H9 (cell line): ENCODE measurements around the gene CHRNA4. TPM values are rescaled to one million over a fixed set of nuclear protein-coding genes. Genes with fewer than 3 reads are reported as not detected.

Source experiments
- DNase-seq: peaks from one replicate; pipeline ENCODE4 v3.0.0-alpha.2; 2017
- H2AFZ ChIP-seq: one replicate; pipeline ENCODE4 v1.6.1; 2013; ENCODE audit warnings: mild to moderate bottlenecking, low read length, control low read depth, moderate library complexity
- H2AK5ac ChIP-seq: 2 replicates; pipeline ENCODE4 v1.6.1; 2013; ENCODE audit warnings: low read length, control low read depth, mixed read lengths; ENCODE audit not compliant: insufficient read length
- H2BK120ac ChIP-seq: one replicate; pipeline ENCODE4 v1.6.1; 2013; ENCODE audit warnings: low read depth, mild to moderate bottlenecking, low read length, control low read depth, inconsistent platforms; ENCODE audit not compliant: poor library complexity, severe bottlenecking
- H2BK12ac ChIP-seq: 2 replicates; pipeline ENCODE4 v1.6.1; 2013; ENCODE audit warnings: low read length, control low read depth, mixed read lengths, low read depth; ENCODE audit not compliant: insufficient read length
- H2BK15ac ChIP-seq: 2 replicates; pipeline ENCODE4 v1.6.1; 2013; ENCODE audit warnings: low read depth, low read length, control low read depth
- H2BK20ac ChIP-seq: one replicate; pipeline ENCODE4 v1.6.1; 2013; ENCODE audit warnings: low read depth, mild to moderate bottlenecking, low read length, control low read depth, inconsistent platforms; ENCODE audit not compliant: poor library complexity, severe bottlenecking
- H2BK5ac ChIP-seq: 2 replicates; pipeline ENCODE4 v1.6.1; 2013; ENCODE audit warnings: low read length, control low read depth, mixed read lengths; ENCODE audit not compliant: insufficient read length
- H3K14ac ChIP-seq: 2 replicates; pipeline ENCODE4 v1.6.1; 2013; ENCODE audit warnings: low read length, control low read depth; ENCODE audit not compliant: insufficient read depth
- H3K18ac ChIP-seq: 2 replicates; pipeline ENCODE4 v1.6.1; 2013; ENCODE audit warnings: low read depth, mild to moderate bottlenecking, mixed read lengths, low read length, control low read depth; ENCODE audit not compliant: insufficient read length
- H3K23ac ChIP-seq: 2 replicates; pipeline ENCODE4 v1.6.1; 2013; ENCODE audit warnings: low read length, control low read depth, mixed read lengths, low read depth; ENCODE audit not compliant: insufficient read length
- H3K23me2 ChIP-seq: 2 replicates; pipeline ENCODE4 v1.6.1; 2013; ENCODE audit warnings: low read depth, mild to moderate bottlenecking, mixed read lengths, low read length, control low read depth; ENCODE audit not compliant: insufficient read length, poor library complexity, severe bottlenecking
- H3K27ac ChIP-seq: 2 replicates; pipeline ENCODE4 v1.5.1; 2013; ENCODE audit warnings: low read length, control low read depth, mixed read lengths, low read depth; ENCODE audit not compliant: insufficient read length
- H3K27me3 ChIP-seq: 2 replicates; pipeline ENCODE4 v1.6.1; 2013; ENCODE audit warnings: low read length, control low read depth, inconsistent platforms; ENCODE audit not compliant: insufficient read depth
- H3K4ac ChIP-seq: 2 replicates; pipeline ENCODE4 v1.6.1; 2013; ENCODE audit warnings: low read depth, mild to moderate bottlenecking, control low read depth, inconsistent platforms, low read length, moderate library complexity
- H3K4me1 ChIP-seq: 2 replicates; pipeline ENCODE4 v1.6.1; 2013; ENCODE audit warnings: low read length, control low read depth, inconsistent platforms; ENCODE audit not compliant: insufficient read depth
- H3K4me2 ChIP-seq: 2 replicates; pipeline ENCODE4 v1.6.1; 2013; ENCODE audit warnings: low read length, control low read depth, mixed read lengths; ENCODE audit not compliant: insufficient read length, insufficient read depth
- H3K56ac ChIP-seq: 2 replicates; pipeline ENCODE4 v1.6.1; 2013; ENCODE audit warnings: low read depth, mild to moderate bottlenecking, mixed read lengths, low read length, control low read depth; ENCODE audit not compliant: insufficient read length
- H3K79me1 ChIP-seq: 2 replicates; pipeline ENCODE4 v1.6.1; 2013; ENCODE audit warnings: low read depth, mild to moderate bottlenecking, moderate library complexity, low read length, control low read depth, inconsistent platforms; ENCODE audit not compliant: insufficient read depth, poor library complexity, severe bottlenecking
- H3K79me2 ChIP-seq: 2 replicates; pipeline ENCODE4 v1.6.1; 2013; ENCODE audit warnings: low read length, control low read depth, inconsistent platforms; ENCODE audit not compliant: insufficient read depth
- H3K9ac ChIP-seq: 2 replicates; pipeline ENCODE4 v1.6.1; 2013; ENCODE audit warnings: low read length, control low read depth, mixed read lengths; ENCODE audit not compliant: insufficient read length; ENCODE audit errors: extremely low read depth
- H3K9me3 ChIP-seq: one replicate; pipeline ENCODE4 v1.6.1; 2013; ENCODE audit warnings: low read depth, low read length, inconsistent platforms; ENCODE audit not compliant: control insufficient read depth
- H3T11ph ChIP-seq: one replicate; pipeline ENCODE4 v1.6.1; 2013; ENCODE audit warnings: mild to moderate bottlenecking, low read length, control low read depth, inconsistent platforms
- H4K20me1 ChIP-seq: one replicate; pipeline ENCODE4 v1.6.1; 2013; ENCODE audit not compliant: control insufficient read depth, insufficient read length, insufficient read depth
- H4K5ac ChIP-seq: 2 replicates; pipeline ENCODE4 v1.6.1; 2013; ENCODE audit warnings: low read depth, mild to moderate bottlenecking, mixed read lengths, low read length, control low read depth; ENCODE audit not compliant: insufficient read length
- H4K8ac ChIP-seq: replicated peaks from 2 replicates; pipeline ENCODE4 v1.6.1; 2013; ENCODE audit warnings: low read length, control low read depth, mixed read lengths, low read depth; ENCODE audit not compliant: insufficient read length
- H4K91ac ChIP-seq: 2 replicates; pipeline ENCODE4 v1.6.1; 2013; ENCODE audit warnings: low read depth, mild to moderate bottlenecking, moderate library complexity, mixed read lengths, low read length, control low read depth; ENCODE audit not compliant: insufficient read length
- H3K27ac Mint-ChIP-seq, 3 experiments: 2 replicates in 2 of 3; 3 replicates in 1 of 3; pipeline ENCODE4 v1.8.0; 2020 to 2021; ENCODE audit warnings: mixed read lengths in 3 of 3, mild to moderate bottlenecking in 1 of 3, moderate library complexity in 1 of 3
- H3K27me3 Mint-ChIP-seq: 2 replicates; pipeline ENCODE4 v1.8.0; 2021; ENCODE audit warnings: low read depth, mild to moderate bottlenecking, moderate library complexity, mixed read lengths
- H3K36me3 Mint-ChIP-seq, 3 experiments: 2 replicates in 2 of 3; 3 replicates in 1 of 3; pipeline ENCODE4 v1.8.0; 2020 to 2021; ENCODE audit warnings: low read depth in 3 of 3, mixed read lengths in 3 of 3; ENCODE audit not compliant: insufficient read depth in 1 of 3
- H3K4me1 Mint-ChIP-seq, 2 experiments: 2 replicates each; pipeline ENCODE4 v1.8.0; 2020; ENCODE audit warnings: mixed read lengths in 2 of 2
- H3K4me3 Mint-ChIP-seq, 2 experiments: 2 replicates in 1 of 2; 3 replicates in 1 of 2; pipeline ENCODE4 v1.8.0; 2020 to 2021; ENCODE audit warnings: mild to moderate bottlenecking in 2 of 2, mixed read lengths in 2 of 2, moderate library complexity in 1 of 2
- H3K9me3 Mint-ChIP-seq, 2 experiments: 2 replicates in 1 of 2; 3 replicates in 1 of 2; pipeline ENCODE4 v1.8.0; 2020; ENCODE audit warnings: mild to moderate bottlenecking in 2 of 2, mixed read lengths in 2 of 2, moderate library complexity in 1 of 2
- CTCF ChIP-seq: fragments of 200-600 bp; sonication (generic); conservative IDR thresholded peaks from 3 replicates; pipeline ENCODE4 v1.8.0; 2021; ENCODE audit warnings: antibody characterized with exemption, mild to moderate bottlenecking
- WGBS: extraction: QIAGEN DNeasy Blood & Tissue Kit; methylation state at CpG from one replicate; pipeline ENCODE4 v1.1.7; 2013; ENCODE audit warnings: missing lambda C conversion rate, low lambda C conversion rate, mixed read lengths; ENCODE audit not compliant: insufficient read length; ENCODE audit errors: extremely low coverage; 5-methylcytosine and 5-hydroxymethylcytosine counted together
- total RNA-seq: library from RNA; stranded (reverse); gene quantifications from 2 replicates; pipeline ENCODE4 v1.2.1, GENCODE V29; 2021

CHRNA4 gene
- total RNA-seq, 1 experiment from 2014 or later, result 2.5 TPM

- H3K4me1 Mint-ChIP-seq, result 0 out of 4 replicates have a peak, but pooled peaks cover 0 to 3% of the 10 kb centered on the region in 2 experiments
- Histone ChIP-seq H2BK20ac (no peak overlapping the region), H3K18ac (no peak overlapping the region), H2AFZ (no peak overlapping the region), H4K5ac (no peak overlapping the region), H2BK15ac (no peak overlapping the region), H2BK120ac (no peak overlapping the region), H3T11ph (no peak overlapping the region), H3K27ac (no peak overlapping the region), H4K20me1 (peaks cover 2% of the 10 kb centered on the region), H3K23me2 (no peaks in the 10 kb centered on the region), H3K23ac (no peak overlapping the region), H3K4me1 (no peaks in the 10 kb centered on the region), H3K14ac (no peak overlapping the region; the same call in 1 of the 2 replicates), H3K79me1 (no peaks in the 10 kb centered on the region), H3K9me3 (no peaks in the 10 kb centered on the region), H3K4ac (no peak overlapping the region), H3K79me2 (no peaks in the 10 kb centered on the region), H3K27me3 (no peaks in the 10 kb centered on the region), H3K4me2 (no peak overlapping the region), H3K56ac (no peak overlapping the region), H4K8ac (no peak overlapping the region), H2BK12ac (no peak overlapping the region), H4K91ac (no peak overlapping the region), H2BK5ac (no peak overlapping the region), H2AK5ac (no peak overlapping the region), H3K9ac (no peak overlapping the region)
- H3K36me3 Mint-ChIP-seq, result peaks cover 0 to 7% (median 4%) of the 10 kb centered on the region in 3 experiments; a peak in 3 of 7 replicates
- no peak overlapping the region for H3K4me3 Mint-ChIP-seq
- no peak for DNase-seq
- no peak overlapping the region for H3K27ac Mint-ChIP-seq
- peaks cover 12% of the 10 kb centered on the region for H3K27me3 Mint-ChIP-seq
- peaks cover 0 to 10% of the 10 kb centered on the region in 2 experiments; a peak in 2 of 5 replicates for H3K9me3 Mint-ChIP-seq
- TF ChIP-seq CTCF, result no peak
- no CpG with 5 or more reads among the region's 50 CpGs for WGBS
These were observed 14.7 kb downstream of the CHRNA4 start for GRCh38 chr20:63346131-63347080.
